GM12878 (cell line): ENCODE results near the gene LNX2. TPM values are rescaled to one million over a fixed set of nuclear protein-coding genes. Genes with fewer than 3 reads are reported as not detected.

ENCODE experiments used
- ATAC-seq: fragments of 200-7000 bp; cut with Tn5 transposase; 3 replicates; pipeline ENCODE4 v1.9.1; 2020; ENCODE audit warnings: mild to moderate bottlenecking, moderate library complexity
- BruUV-seq: library from RNA; stranded (reverse); fragments of 400-500 nt; replicated peaks from 2 replicates; lab custom pipeline; 2021; lab: Mats Ljungman, UMichigan
- CTCF ChIA-PET: fragments of 300-600 bp; sonication (Branson Sonifier 250); formaldehyde crosslinking; extraction: SDS; loops from one replicate; lab custom pipeline; 2021; ENCODE audit warnings: inconsistent platforms; lab: Yijun Ruan, JAX
- POLR2A ChIA-PET: fragments of 350-600 bp; formaldehyde crosslinking; extraction: SDS; loops from one replicate; lab custom pipeline; 2021; ENCODE audit warnings: inconsistent platforms; lab: Charles Lee
- RAD21 ChIA-PET: fragments of 300-600 bp; sonication (Branson Sonifier 250); formaldehyde crosslinking; loops from one replicate; lab custom pipeline; 2023; ENCODE audit warnings: antibody characterized with exemption; ENCODE audit not compliant: unreplicated experiment; lab: Charles Lee
- SMC1A ChIA-PET: fragments of 300-600 bp; sonication (Branson Sonifier 250); formaldehyde crosslinking; loops from one replicate; lab custom pipeline; 2023; ENCODE audit not compliant: unreplicated experiment, uncharacterized antibody; lab: Charles Lee
- DNase-seq: peaks from one replicate; pipeline ENCODE4 v3.0.0-alpha.2; 2011; ENCODE audit warnings: low read depth, low spot score
- FAIRE-seq: peaks from 3 replicates; lab custom pipeline; 2011; peaks lifted over from hg19 to GRCh38; lab: Jason Lieb, UNC
- H2AFZ ChIP-seq: 2 replicates; pipeline ENCODE4 v1.6.0; 2011; ENCODE audit warnings: low read depth, low read length, control low read depth; ENCODE audit not compliant: control insufficient read depth
- H3K27ac ChIP-seq: 2 replicates; pipeline ENCODE4 v1.5.1; 2011; ENCODE audit warnings: control low read depth; ENCODE audit not compliant: control insufficient read depth, insufficient read depth
- H3K27me3 ChIP-seq, 2 experiments: replicated peaks in 1 of 2; 2 replicates each; pipeline versions ENCODE4 v1.6.0 to v1.6.1; 2011; ENCODE audit warnings: low read length in 1 of 2; ENCODE audit not compliant: control insufficient read depth in 2 of 2, insufficient read depth in 2 of 2
- H3K36me3 ChIP-seq, 2 experiments: 2 replicates each; pipeline ENCODE4 v1.5.1; 2011; ENCODE audit warnings: low read length in 1 of 2; ENCODE audit not compliant: control insufficient read depth in 2 of 2, insufficient read depth in 2 of 2
- H3K4me1 ChIP-seq: 2 replicates; pipeline ENCODE4 v1.6.1; 2011; ENCODE audit warnings: mild to moderate bottlenecking, low read length, moderate library complexity, mixed read lengths; ENCODE audit not compliant: control insufficient read depth, insufficient read depth
- H3K4me2 ChIP-seq: 2 replicates; pipeline ENCODE4 v1.6.0; 2011; ENCODE audit warnings: control low read depth; ENCODE audit not compliant: control insufficient read depth, insufficient read depth
- H3K4me3 ChIP-seq: fragments of 200-600 bp; sonication (generic); 2 replicates; pipeline ENCODE4 v1.5.1; 2016
- H3K79me2 ChIP-seq: 2 replicates; pipeline ENCODE4 v1.6.0; 2011; ENCODE audit warnings: low read length; ENCODE audit not compliant: control insufficient read depth, insufficient read depth
- H3K9ac ChIP-seq: 2 replicates; pipeline ENCODE4 v1.8.0; 2011; ENCODE audit warnings: low read length, control low read depth, mixed read lengths; ENCODE audit not compliant: control insufficient read depth, insufficient read depth
- H3K9me3 ChIP-seq: replicated peaks from 3 replicates; pipeline ENCODE4 v1.5.1; 2011; ENCODE audit warnings: mild to moderate bottlenecking, low read length; ENCODE audit not compliant: control insufficient read depth, insufficient read depth
- H4K20me1 ChIP-seq: 2 replicates; pipeline ENCODE4 v1.6.0; 2011; ENCODE audit not compliant: control insufficient read depth, insufficient read depth
- CBX3 ChIP-seq: fragments of 200-600 bp; sonication (generic); IDR thresholded peaks from 2 replicates; pipeline ENCODE4 v1.6.1; 2016; ENCODE audit warnings: low read depth, borderline replicate concordance
- CHD4 ChIP-seq: fragments of 200-600 bp; sonication (generic); IDR thresholded peaks from 2 replicates; pipeline ENCODE4 v1.6.1; 2016; ENCODE audit warnings: mild to moderate bottlenecking
- CREM ChIP-seq: IDR thresholded peaks from 2 replicates; pipeline ENCODE4 v1.6.1; 2014; ENCODE audit warnings: antibody characterized with exemption, low read depth
- CTCF ChIP-seq, 3 experiments: IDR thresholded peaks in 2 of 3; conservative IDR thresholded peaks in 1 of 3; 2 replicates each; pipeline ENCODE4 v1.5.1; 2011; ENCODE audit warnings: low read depth in 3 of 3, low read length in 3 of 3, mild to moderate bottlenecking in 3 of 3, control low read depth in 2 of 3, moderate library complexity in 2 of 3, inconsistent platforms in 1 of 3, mixed read lengths in 1 of 3; ENCODE audit not compliant: control insufficient read depth in 2 of 3, insufficient read depth in 1 of 3; ENCODE audit errors: extremely low read depth in 1 of 3
- EGR1 ChIP-seq, 2 experiments: IDR thresholded peaks; 1 replicate in 1 of 2; 2 replicates in 1 of 2; pipeline ENCODE4 v1.6.1; 2011 to 2012; ENCODE audit warnings: low read depth in 2 of 2, low read length in 2 of 2, borderline replicate concordance in 1 of 2, mild to moderate bottlenecking in 1 of 2, moderate library complexity in 1 of 2
- HDAC2 ChIP-seq: fragments of 200-600 bp; sonication (generic); IDR thresholded peaks from 2 replicates; pipeline ENCODE4 v1.6.1; 2017
- LARP7 ChIP-seq: fragments of 450-650 bp; IDR thresholded peaks from 2 replicates; pipeline ENCODE4 v1.6.1; 2017; ENCODE audit warnings: mild to moderate bottlenecking
- MEF2B ChIP-seq: fragments of 450-650 bp; IDR thresholded peaks from 2 replicates; pipeline ENCODE4 v1.6.1; 2018; ENCODE audit warnings: mild to moderate bottlenecking, moderate library complexity; ENCODE audit not compliant: partially characterized antibody, poor library complexity, severe bottlenecking
- MTA3 ChIP-seq: IDR thresholded peaks from 2 replicates; pipeline ENCODE4 v1.6.1; 2012; ENCODE audit warnings: low read length, inconsistent platforms, borderline replicate concordance
- NFIC ChIP-seq: IDR thresholded peaks from 2 replicates; pipeline ENCODE4 v1.6.1; 2012; ENCODE audit warnings: low read depth, mild to moderate bottlenecking, inconsistent platforms, low read length, moderate library complexity
- TCF12 ChIP-seq: IDR thresholded peaks from 2 replicates; pipeline ENCODE4 v1.6.1; 2011; ENCODE audit warnings: low read depth, mild to moderate bottlenecking, low read length
- WRNIP1 ChIP-seq: IDR thresholded peaks from 2 replicates; pipeline ENCODE4 v1.6.1; 2011; ENCODE audit warnings: low read depth, low read length, improper control_type of control experiment, borderline replicate concordance
- ZZZ3 ChIP-seq: IDR thresholded peaks from 2 replicates; pipeline ENCODE4 v1.6.1; 2011; ENCODE audit warnings: low read depth; ENCODE audit not compliant: control insufficient read depth, insufficient read length
- WGBS: methylation state at CpG from one replicate; pipeline ENCODE4 v1.1.6; 2016; ENCODE audit warnings: low lambda C conversion rate; ENCODE audit not compliant: insufficient replicate concordance, insufficient coverage; ENCODE audit errors: missing lambda C conversion rate; 5-methylcytosine and 5-hydroxymethylcytosine counted together
- in situ Hi-C: fragments of 300-500 bp; cut with MboI; formaldehyde crosslinking; loops from 9 replicates; pipeline ENCODE4 v1.14.3; 2018; ENCODE audit warnings: mixed read lengths
- intact Hi-C: fragments of 100-400 bp; cut with micrococcal nuclease; formaldehyde crosslinking; loops from one replicate; pipeline ENCODE4 v1.14.2; 2022; ENCODE audit not compliant: unreplicated experiment
- polyA plus RNA-seq, 11 experiments: library from polyadenylated mRNA; depleted of rRNA in 4 of 11; unstranded in 6 of 11; stranded (reverse) in 5 of 11; fragments of >200 nt; fragmentation: Nextera tagmentation in 4 of 11; fragmentation: Illumina TruSeq in 1 of 11; extraction: Ambion mirVana in 4 of 11; extraction: Trizol in 1 of 11; gene quantifications; 1 replicate in 1 of 11; 2 replicates in 10 of 11; pipeline versions ENCODE4 v1.2.1 to v1.2.3, GENCODE V29; 2011 to 2016; ENCODE audit warnings: inconsistent platforms in 2 of 11, missing spikeins in 2 of 11, low read depth in 1 of 11
- total RNA-seq, 4 experiments: library from RNA; depleted of rRNA in 3 of 4; stranded (reverse); fragments of >200 nt in 3 of 4; fragmentation: Illumina TruSeq in 1 of 4; extraction: Trizol in 1 of 4; gene quantifications; 2 replicates each; pipeline versions ENCODE4 v1.2.1 to v1.2.3, GENCODE V29; 2013 to 2021
- TF ChIP-seq, protein P1 (sequence below): fragments of 450-650 bp; IDR thresholded peaks from 2 replicates; pipeline ENCODE4 v1.6.1; 2017; ENCODE audit warnings: low read depth, mild to moderate bottlenecking, moderate library complexity
- TF ChIP-seq, protein P2 (sequence below): fragments of 450-650 bp; formaldehyde crosslinking; IDR thresholded peaks from 2 replicates; pipeline ENCODE4 v1.4.0; 2020; ENCODE audit warnings: mild to moderate bottlenecking, moderate library complexity
- TF ChIP-seq, protein P3 (sequence below): IDR thresholded peaks from 2 replicates; pipeline ENCODE4 v1.6.1; 2012; ENCODE audit warnings: low read length, inconsistent platforms

Gene LNX2
- total and polyA plus RNA-seq, 10 of the 15 experiments (the other 5 are each of a cell fraction or from before 2014, with no cell fraction given), result 1.3 to 7.7 (median 4.4) TPM

- Histone ChIP-seq H3K4me2 (no peak overlapping the region), H3K9me3 (no peaks in the 10 kb centered on the region), H4K20me1 (no peaks in the 10 kb centered on the region), H3K9ac (no peak overlapping the region), H3K79me2 (no peaks in the 10 kb centered on the region), H3K4me1 (no peaks in the 10 kb centered on the region), H3K27ac (no peak overlapping the region), H3K27me3 (no peaks in the 10 kb centered on the region), H3K4me3 (no peak overlapping the region), H3K36me3 (peaks cover 0 to 2% of the 10 kb centered on the region in 2 experiments; a peak in 1 of 4 replicates), H2AFZ (no peak overlapping the region)
- in situ Hi-C loops (no loop called here), intact Hi-C loops (no loop called here)
- DNase-seq, result no peak
- SMC1A ChIA-PET, result interaction anchor here (0.6 to 2.1 kb wide), 3 partner anchors 9 to 32 kb away, joined by 3 to 8 read pairs (median 6); no protein-coding TSS in a partner anchor
- RAD21 ChIA-PET, result interaction anchor here (0.8 kb wide), 1 partner anchor 15 kb away, joined by 3 read pairs; no protein-coding TSS in a partner anchor
- CTCF ChIA-PET, result interaction anchor here (0.7 to 1.5 kb wide), 4 partner anchors 8 to 130 kb away, joined by 3 to 4 read pairs (median 4); no protein-coding TSS in a partner anchor
- WGBS, result 100% methylated on average over 2 of the region's 2 CpGs
- POLR2A ChIA-PET, result interaction anchor here (0.7 to 2.1 kb wide), 2 partner anchors 35 to 47 kb away, joined by 3 to 7 read pairs; partner anchors contain the start of gene LNX2
- FAIRE-seq, result no peak
- ATAC-seq, result no peak
- BruUV-seq, result no TSS peak
- TF ChIP-seq, protein P1, sequence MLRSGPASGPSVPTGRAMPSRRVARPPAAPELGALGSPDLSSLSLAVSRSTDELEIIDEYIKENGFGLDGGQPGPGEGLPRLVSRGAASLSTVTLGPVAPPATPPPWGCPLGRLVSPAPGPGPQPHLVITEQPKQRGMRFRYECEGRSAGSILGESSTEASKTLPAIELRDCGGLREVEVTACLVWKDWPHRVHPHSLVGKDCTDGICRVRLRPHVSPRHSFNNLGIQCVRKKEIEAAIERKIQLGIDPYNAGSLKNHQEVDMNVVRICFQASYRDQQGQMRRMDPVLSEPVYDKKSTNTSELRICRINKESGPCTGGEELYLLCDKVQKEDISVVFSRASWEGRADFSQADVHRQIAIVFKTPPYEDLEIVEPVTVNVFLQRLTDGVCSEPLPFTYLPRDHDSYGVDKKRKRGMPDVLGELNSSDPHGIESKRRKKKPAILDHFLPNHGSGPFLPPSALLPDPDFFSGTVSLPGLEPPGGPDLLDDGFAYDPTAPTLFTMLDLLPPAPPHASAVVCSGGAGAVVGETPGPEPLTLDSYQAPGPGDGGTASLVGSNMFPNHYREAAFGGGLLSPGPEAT, result no peak
- TF ChIP-seq MTA3 (no peak), MEF2B (no peak), TCF12 (no peak), EGR1 (IDR thresholded peaks at IDR 0.05; ENCODE audit: borderline replicate concordance in 1 of 2, low read depth in 2 of 2, low read length in 2 of 2) (no peak), LARP7 (no peak), NFIC (no peak), WRNIP1 (no peak), HDAC2 (no peak), ZZZ3 (no peak), CREM (no peak), CTCF (IDR thresholded peaks at IDR 0.05 in 2 of 3, conservative IDR thresholded peaks at IDR 0.05 in 1 of 3; ENCODE audit: control insufficient read depth in 2 of 3, extremely low read depth in 1 of 3, insufficient read depth in 1 of 3, low read depth in 3 of 3, low read length in 3 of 3) (no peak), CBX3 (no peak), CHD4 (no peak)
- TF ChIP-seq, protein P2, sequence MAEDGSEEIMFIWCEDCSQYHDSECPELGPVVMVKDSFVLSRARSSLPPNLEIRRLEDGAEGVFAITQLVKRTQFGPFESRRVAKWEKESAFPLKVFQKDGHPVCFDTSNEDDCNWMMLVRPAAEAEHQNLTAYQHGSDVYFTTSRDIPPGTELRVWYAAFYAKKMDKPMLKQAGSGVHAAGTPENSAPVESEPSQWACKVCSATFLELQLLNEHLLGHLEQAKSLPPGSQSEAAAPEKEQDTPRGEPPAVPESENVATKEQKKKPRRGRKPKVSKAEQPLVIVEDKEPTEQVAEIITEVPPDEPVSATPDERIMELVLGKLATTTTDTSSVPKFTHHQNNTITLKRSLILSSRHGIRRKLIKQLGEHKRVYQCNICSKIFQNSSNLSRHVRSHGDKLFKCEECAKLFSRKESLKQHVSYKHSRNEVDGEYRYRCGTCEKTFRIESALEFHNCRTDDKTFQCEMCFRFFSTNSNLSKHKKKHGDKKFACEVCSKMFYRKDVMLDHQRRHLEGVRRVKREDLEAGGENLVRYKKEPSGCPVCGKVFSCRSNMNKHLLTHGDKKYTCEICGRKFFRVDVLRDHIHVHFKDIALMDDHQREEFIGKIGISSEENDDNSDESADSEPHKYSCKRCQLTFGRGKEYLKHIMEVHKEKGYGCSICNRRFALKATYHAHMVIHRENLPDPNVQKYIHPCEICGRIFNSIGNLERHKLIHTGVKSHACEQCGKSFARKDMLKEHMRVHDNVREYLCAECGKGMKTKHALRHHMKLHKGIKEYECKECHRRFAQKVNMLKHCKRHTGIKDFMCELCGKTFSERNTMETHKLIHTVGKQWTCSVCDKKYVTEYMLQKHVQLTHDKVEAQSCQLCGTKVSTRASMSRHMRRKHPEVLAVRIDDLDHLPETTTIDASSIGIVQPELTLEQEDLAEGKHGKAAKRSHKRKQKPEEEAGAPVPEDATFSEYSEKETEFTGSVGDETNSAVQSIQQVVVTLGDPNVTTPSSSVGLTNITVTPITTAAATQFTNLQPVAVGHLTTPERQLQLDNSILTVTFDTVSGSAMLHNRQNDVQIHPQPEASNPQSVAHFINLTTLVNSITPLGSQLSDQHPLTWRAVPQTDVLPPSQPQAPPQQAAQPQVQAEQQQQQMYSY, result no peak
- TF ChIP-seq, protein P3, sequence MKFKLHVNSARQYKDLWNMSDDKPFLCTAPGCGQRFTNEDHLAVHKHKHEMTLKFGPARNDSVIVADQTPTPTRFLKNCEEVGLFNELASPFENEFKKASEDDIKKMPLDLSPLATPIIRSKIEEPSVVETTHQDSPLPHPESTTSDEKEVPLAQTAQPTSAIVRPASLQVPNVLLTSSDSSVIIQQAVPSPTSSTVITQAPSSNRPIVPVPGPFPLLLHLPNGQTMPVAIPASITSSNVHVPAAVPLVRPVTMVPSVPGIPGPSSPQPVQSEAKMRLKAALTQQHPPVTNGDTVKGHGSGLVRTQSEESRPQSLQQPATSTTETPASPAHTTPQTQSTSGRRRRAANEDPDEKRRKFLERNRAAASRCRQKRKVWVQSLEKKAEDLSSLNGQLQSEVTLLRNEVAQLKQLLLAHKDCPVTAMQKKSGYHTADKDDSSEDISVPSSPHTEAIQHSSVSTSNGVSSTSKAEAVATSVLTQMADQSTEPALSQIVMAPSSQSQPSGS, result no peak
Observed at GRCh38 chr13:27573265-27573664, 47.1 kb downstream of the LNX2 start.
